ENCODE measurements around the gene CYP8B1.

The CYP8B1 gene

DNA sequence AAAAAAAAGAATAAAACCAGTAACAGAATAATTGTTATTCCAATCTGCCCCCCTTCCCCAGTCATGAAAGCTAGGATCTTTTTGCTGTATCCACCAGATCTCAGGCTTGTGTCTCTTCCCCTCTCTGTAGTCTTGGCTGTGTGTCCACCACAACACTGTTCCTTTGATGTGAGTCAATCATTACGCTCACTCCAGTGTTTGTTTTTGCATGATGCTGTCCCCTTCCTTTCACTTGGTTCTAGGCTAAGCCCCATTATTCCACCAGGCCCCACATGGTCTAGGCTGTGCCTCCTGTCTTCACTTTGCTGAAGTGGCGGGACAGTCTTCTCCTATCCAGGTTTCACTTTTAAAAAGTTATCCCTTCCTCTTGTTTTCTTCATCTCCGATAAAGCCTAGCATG, 52.9 kb downstream of the CYP8B1 start:
- H3K36me3 ChIP-seq (ENCODE audit: low read depth): no peaks in the 10 kb centered on the region
- H3K27me3 ChIP-seq (ENCODE audit: insufficient read depth, poor library complexity, severe bottlenecking): no peaks in the 10 kb centered on the region
- DNase-seq (ENCODE audit: low spot score) (no peak), ATAC-seq (ENCODE audit: low read depth) (peak; percentile 26; the same call in 2 of the 3 replicates)
- TF ChIP-seq, protein P1, sequence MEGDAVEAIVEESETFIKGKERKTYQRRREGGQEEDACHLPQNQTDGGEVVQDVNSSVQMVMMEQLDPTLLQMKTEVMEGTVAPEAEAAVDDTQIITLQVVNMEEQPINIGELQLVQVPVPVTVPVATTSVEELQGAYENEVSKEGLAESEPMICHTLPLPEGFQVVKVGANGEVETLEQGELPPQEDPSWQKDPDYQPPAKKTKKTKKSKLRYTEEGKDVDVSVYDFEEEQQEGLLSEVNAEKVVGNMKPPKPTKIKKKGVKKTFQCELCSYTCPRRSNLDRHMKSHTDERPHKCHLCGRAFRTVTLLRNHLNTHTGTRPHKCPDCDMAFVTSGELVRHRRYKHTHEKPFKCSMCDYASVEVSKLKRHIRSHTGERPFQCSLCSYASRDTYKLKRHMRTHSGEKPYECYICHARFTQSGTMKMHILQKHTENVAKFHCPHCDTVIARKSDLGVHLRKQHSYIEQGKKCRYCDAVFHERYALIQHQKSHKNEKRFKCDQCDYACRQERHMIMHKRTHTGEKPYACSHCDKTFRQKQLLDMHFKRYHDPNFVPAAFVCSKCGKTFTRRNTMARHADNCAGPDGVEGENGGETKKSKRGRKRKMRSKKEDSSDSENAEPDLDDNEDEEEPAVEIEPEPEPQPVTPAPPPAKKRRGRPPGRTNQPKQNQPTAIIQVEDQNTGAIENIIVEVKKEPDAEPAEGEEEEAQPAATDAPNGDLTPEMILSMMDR (IDR thresholded peaks at IDR 0.05; ENCODE audit: poor library complexity, severe bottlenecking): no peak
- no peaks in the 10 kb centered on the region for H3K9me3 ChIP-seq (ENCODE audit: severe bottlenecking)
- H3K4me1 ChIP-seq (ENCODE audit: insufficient read depth, poor library complexity, severe bottlenecking): peaks cover 52% of the 10 kb centered on the region
- H3K27ac ChIP-seq (ENCODE audit: poor library complexity, severe bottlenecking): peak overlapping the region; percentile 80
- no peak overlapping the region for H3K4me3 ChIP-seq (ENCODE audit: severe bottlenecking)

Data from RWPE2 (cell line).